PC-3 (cell line): Measurements from ENCODE around the gene CELF5. TPM values are rescaled to one million over a fixed set of nuclear protein-coding genes. Genes with fewer than 3 reads are reported as not detected.
"Not testable (repeated sequence)": the region's sequence is repeated elsewhere in the genome, so short reads cannot be mapped to it uniquely, and the experiment has no call there.

Source experiments
- ATAC-seq: fragments of 200-7000 bp; cut with Tn5 transposase; 2 replicates; pipeline ENCODE4 v1.9.1; 2020; ENCODE audit warnings: mild to moderate bottlenecking, moderate library complexity
- BruUV-seq: library from RNA; stranded (reverse); fragments of 400-500 nt; replicated peaks from 2 replicates; lab custom pipeline; 2021; lab: Mats Ljungman, UMichigan
- CTCF ChIA-PET: fragments of 300-600 bp; sonication (Branson Sonifier 250); formaldehyde crosslinking; loops from one replicate; lab custom pipeline; 2022; ENCODE audit warnings: antibody characterized with exemption; lab: Charles Lee
- POLR2A ChIA-PET: fragments of 300-600 bp; sonication (Branson Sonifier 250); formaldehyde crosslinking; loops from one replicate; lab custom pipeline; 2022; ENCODE audit warnings: antibody characterized with exemption; ENCODE audit not compliant: unreplicated experiment; lab: Charles Lee
- DNase-seq: peaks from one replicate; pipeline ENCODE4 v3.0.0-alpha.2; 2015
- H2AFZ ChIP-seq: fragments of 300-600 bp; sonication (generic); 2 replicates; pipeline ENCODE4 v1.6.0; 2016; ENCODE audit warnings: antibody characterized with exemption, low read length
- H3F3A ChIP-seq: fragments of 300-600 bp; sonication (generic); one replicate; pipeline ENCODE4 v1.6.0; 2017; ENCODE audit warnings: antibody characterized with exemption, low read length, control low read depth, mild to moderate bottlenecking; ENCODE audit not compliant: unreplicated experiment
- H3K27ac ChIP-seq: fragments of 300-600 bp; sonication (generic); 2 replicates; pipeline ENCODE4 v1.5.1; 2016; ENCODE audit warnings: mild to moderate bottlenecking, low read length
- H3K27me3 ChIP-seq: fragments of 300-600 bp; sonication (generic); 2 replicates; pipeline ENCODE4 v1.6.1; 2016; ENCODE audit warnings: low read length, mixed read lengths
- H3K36me3 ChIP-seq: fragments of 300-600 bp; sonication (generic); 2 replicates; pipeline ENCODE4 v1.6.1; 2016; ENCODE audit warnings: low read depth, mixed run types, low read length, mixed read lengths
- H3K4me1 ChIP-seq: fragments of 300-600 bp; sonication (generic); 2 replicates; pipeline ENCODE4 v1.5.1; 2016; ENCODE audit warnings: low read length; ENCODE audit not compliant: insufficient read depth
- H3K4me2 ChIP-seq: fragments of 300-600 bp; sonication (generic); 2 replicates; pipeline ENCODE4 v1.6.0; 2016; ENCODE audit warnings: low read length
- H3K4me3 ChIP-seq: fragments of 300-600 bp; sonication (generic); 2 replicates; pipeline ENCODE4 v1.5.1; 2016; ENCODE audit warnings: mild to moderate bottlenecking, low read length, mixed read lengths
- H3K79me2 ChIP-seq: fragments of 300-600 bp; sonication (generic); 2 replicates; pipeline ENCODE4 v1.6.1; 2017; ENCODE audit warnings: low read length, mixed read lengths
- H3K9ac ChIP-seq: fragments of 300-600 bp; sonication (generic); 2 replicates; pipeline ENCODE4 v1.6.0; 2016; ENCODE audit warnings: mild to moderate bottlenecking, low read length
- H3K9me2 ChIP-seq: fragments of 300-600 bp; sonication (generic); replicated peaks from 2 replicates; pipeline ENCODE4 v1.6.1; 2016; ENCODE audit warnings: mixed run types, low read length, mixed read lengths
- H3K9me3 ChIP-seq: fragments of 300-600 bp; sonication (generic); 2 replicates; pipeline ENCODE4 v1.6.1; 2016; ENCODE audit warnings: low read length, mixed read lengths
- H4K20me1 ChIP-seq: fragments of 300-600 bp; sonication (generic); 2 replicates; pipeline ENCODE4 v1.6.1; 2016; ENCODE audit warnings: low read length, mixed read lengths
- CTCF ChIP-seq: fragments of 300-600 bp; sonication (generic); conservative IDR thresholded peaks from 2 replicates; pipeline ENCODE4 v1.5.1; 2017; ENCODE audit warnings: antibody characterized with exemption, low read depth, mild to moderate bottlenecking, low read length
- EZH2 ChIP-seq: fragments of 300-600 bp; sonication (generic); IDR thresholded peaks from one replicate; pipeline ENCODE4 v1.6.1; 2017; ENCODE audit warnings: antibody characterized with exemption, mild to moderate bottlenecking, low read length; ENCODE audit not compliant: unreplicated experiment
- EZH2phosphoT487 ChIP-seq: fragments of 300-600 bp; sonication (generic); IDR thresholded peaks from 2 replicates; pipeline ENCODE4 v1.6.1; 2018; ENCODE audit warnings: mild to moderate bottlenecking, antibody characterized with exemption, low read length, borderline replicate concordance
- intact Hi-C: fragments of 100-400 bp; cut with micrococcal nuclease; formaldehyde crosslinking; loops from 2 replicates; pipeline ENCODE4 v1.9.0; 2023
- total RNA-seq: library from RNA; depleted of rRNA; stranded (reverse); fragments of >200 nt; gene quantifications from 2 replicates; pipeline ENCODE4 v1.2.3, GENCODE V29; 2014

Gene CELF5
- total RNA-seq, 1 experiment from 2014 or later = 0.44 TPM

GRCh38 chr19:3201911-3202310, 22.6 kb upstream of the CELF5 start:
- ChIA-PET POLR2A (no interaction called here), CTCF (no interaction called here)
- H2AFZ ChIP-seq = no peak overlapping the region
- DNase-seq (no peak), ATAC-seq (no peak)
- BruUV-seq = no TSS peak
- H3K4me1 ChIP-seq = no peaks in the 10 kb centered on the region
- no peaks in the 10 kb centered on the region for H3K9me2 ChIP-seq
- no peak overlapping the region for H3K27ac ChIP-seq
- H3K4me3 ChIP-seq = no peak overlapping the region
- no peaks in the 10 kb centered on the region for H3K79me2 ChIP-seq
- no peaks in the 10 kb centered on the region for H3K36me3 ChIP-seq
- H3K9me3 ChIP-seq = no peaks in the 10 kb centered on the region
- no peaks in the 10 kb centered on the region for H4K20me1 ChIP-seq
- no peak overlapping the region for H3K4me2 ChIP-seq
- H3K9ac ChIP-seq = no peak overlapping the region
- intact Hi-C loops = no loop called here
- TF ChIP-seq EZH2phosphoT487 (no peak), CTCF (no peak), EZH2 (no peak)
- H3K27me3 ChIP-seq = no peaks in the 10 kb centered on the region
- no peaks in the 10 kb centered on the region for H3F3A ChIP-seq

- H3K9ac ChIP-seq = no peak overlapping the region
- no peak overlapping the region for H3K4me3 ChIP-seq
- no peaks in the 10 kb centered on the region for H3K27me3 ChIP-seq
- no peak for DNase-seq
- H3K27ac ChIP-seq = no peak overlapping the region
- no peaks in the 10 kb centered on the region for H3K9me3 ChIP-seq
- H2AFZ ChIP-seq = no peak overlapping the region
- H3K79me2 ChIP-seq = no peaks in the 10 kb centered on the region
- H3K4me2 ChIP-seq = no peak overlapping the region
- intact Hi-C loops = no loop called here
- H3F3A ChIP-seq = no peaks in the 10 kb centered on the region
- no TSS peak for BruUV-seq
- H3K4me1 ChIP-seq = no peaks in the 10 kb centered on the region
- no peaks in the 10 kb centered on the region for H3K9me2 ChIP-seq
- H3K36me3 ChIP-seq = no peaks in the 10 kb centered on the region; the same call in 1 of the 2 replicates
- ChIA-PET CTCF (no interaction called here), POLR2A (no interaction called here)
- no peaks in the 10 kb centered on the region for H4K20me1 ChIP-seq
- TF ChIP-seq EZH2 (no peak), EZH2phosphoT487 (no peak), CTCF (no peak)
- no peak for ATAC-seq
Measured at GRCh38 chr19:3202346-3202745, 22.1 kb upstream of the CELF5 start.

- CTCF ChIA-PET, DNase-seq, H3K4me2 ChIP-seq: not testable (repeated sequence)
Measured at GRCh38 chr19:3202895-3203294, 21.6 kb upstream of the CELF5 start.

More at GRCh38 chr19:3202895-3203294, 21.6 kb upstream of the CELF5 start:
- H3K4me1 ChIP-seq, H2AFZ ChIP-seq, H3K27ac ChIP-seq, H3K79me2 ChIP-seq, H3K36me3 ChIP-seq, H3K9me3 ChIP-seq, H3F3A ChIP-seq, H3K9me2 ChIP-seq, intact Hi-C loops, H4K20me1 ChIP-seq, POLR2A ChIA-PET, H3K9ac ChIP-seq, ATAC-seq, H3K4me3 ChIP-seq, H3K27me3 ChIP-seq, BruUV-seq: not testable (repeated sequence)
